Left lung (tissue), 10 donors: ENCODE results near the gene FRMD5. TPM values are rescaled to one million over a fixed set of nuclear protein-coding genes. Genes with fewer than 3 reads are reported as not detected.

Source experiments
- ATAC-seq: fragments of 200-7000 bp; cut with Tn5 transposase; one replicate; pipeline ENCODE4 v1.9.1; 2020; ENCODE audit warnings: moderate library complexity
- DNase-seq, 4 donors: peaks; one replicate each; pipeline ENCODE4 v3.0.0-alpha.2; 2013 to 2020
- H3K27ac ChIP-seq, 2 donors: fragments of 200-600 bp; sonication (generic) in 1 of 2; one replicate each; pipeline versions ENCODE4 v1.5.0 to v1.8.0; 2020 to 2021
- H3K27me3 ChIP-seq, 2 donors: fragments of 200-600 bp; sonication (generic) in 1 of 2; one replicate each; pipeline versions ENCODE4 v1.5.0 to v1.8.0; 2020 to 2021
- H3K36me3 ChIP-seq, 2 donors: fragments of 200-600 bp; sonication (generic) in 1 of 2; one replicate each; pipeline versions ENCODE4 v1.5.0 to v1.8.0; 2020 to 2021
- H3K4me1 ChIP-seq, 2 donors: fragments of 200-600 bp; one replicate each; pipeline ENCODE4 v1.8.0; 2021
- H3K4me3 ChIP-seq, 2 donors: fragments of 200-600 bp; sonication (generic) in 1 of 2; one replicate each; pipeline versions ENCODE4 v1.5.0 to v1.8.0; 2020 to 2021; ENCODE audit warnings: mild to moderate bottlenecking in 1 of 2
- H3K9me3 ChIP-seq, 2 donors: fragments of 200-600 bp; sonication (generic) in 1 of 2; one replicate each; pipeline versions ENCODE4 v1.5.0 to v1.8.0; 2020 to 2021
- CTCF ChIP-seq, 2 donors: fragments of 200-600 bp; sonication (generic) in 1 of 2; IDR thresholded peaks; one replicate each; pipeline versions ENCODE4 v1.5.0 to v1.8.0; 2021; ENCODE audit warnings: antibody characterized with exemption in 2 of 2
- intact Hi-C, 2 donors: fragments of 100-400 bp; cut with DNase I; formaldehyde crosslinking; loops; one replicate each; pipeline versions ENCODE4 v1.11.2 to v1.14.2; 2022
- polyA plus RNA-seq, 6 donors: library from polyadenylated mRNA; unstranded; fragments of 120-200 nt; gene quantifications; one replicate each; pipeline ENCODE4 v1.2.1, GENCODE V29; 2013; ENCODE audit not compliant: insufficient read length in 6 of 6
- total RNA-seq, 2 donors: library from RNA; stranded (reverse); fragmentation: NEBNext Ultra II Directional; extraction: Animal tissue kit (Norgen Biotek cat#: 25700); gene quantifications; one replicate each; pipeline ENCODE4 v1.2.1, GENCODE V29; 2021
- donor health status: DM: no; HTN: yes; CAD: no.
- donor health status: DM: no; HTN: no; CAD: no.

The FRMD5 gene
- total and polyA plus RNA-seq, 8 donors = 1.5 to 4.4 (median 2.3) TPM

- Histone ChIP-seq H3K27ac (no peak overlapping the region), H3K4me1 (peaks cover 13 to 47% of the 10 kb centered on the region in 2 donors), H3K36me3 (peaks cover 0 to 8% of the 10 kb centered on the region in 2 donors), H3K4me3 (no peak overlapping the region), H3K27me3 (no peaks in the 10 kb centered on the region), H3K9me3 (no peaks in the 10 kb centered on the region)
- no peak for DNase-seq
- intact Hi-C loops = no loop called here
- TF ChIP-seq CTCF (IDR thresholded peaks at IDR 0.05) = no peak
- no peak for ATAC-seq
Measured at GRCh38 chr15:43821505-43821904, 373.6 kb downstream of the FRMD5 start.

Other genes starting within 250 kb of the FRMD5 start
- gene GOLM2, start 93.4 kb upstream of the FRMD5 start, total RNA-seq = 10 to 100 TPM; 76.1 to 91.8 TPM
- gene GOLM2, start 93.4 kb upstream of the FRMD5 start, polyA plus RNA-seq = 100 to 1,000 TPM in 2 of 6 donors, 10 to 100 TPM in 4; 76.1 to 109 (median 96.7) TPM
- 10 to 100 TPM; 27.5 to 34.7 TPM for gene CTDSPL2, start 232.4 kb upstream of the FRMD5 start, total RNA-seq
- 10 to 100 TPM; 59.7 to 81.0 (median 72.3) TPM for gene CTDSPL2, start 232.4 kb upstream of the FRMD5 start, polyA plus RNA-seq